IMR-90 (cell line): Measurements from ENCODE around the gene ZMYND10. TPM values are rescaled to one million over a fixed set of nuclear protein-coding genes. Genes with fewer than 3 reads are reported as not detected.

Source experiments
- ATAC-seq: fragments of 200-7000 bp; cut with Tn5 transposase; 2 replicates; pipeline ENCODE4 v1.9.1; 2020; ENCODE audit warnings: low read depth, mild to moderate bottlenecking, moderate library complexity
- BruUV-seq: library from RNA; stranded (reverse); fragments of 400-500 nt; replicated peaks from 2 replicates; lab custom pipeline; 2021; lab: Mats Ljungman, UMichigan
- CTCF ChIA-PET: fragments of 300-600 bp; formaldehyde crosslinking; extraction: SDS; loops from one replicate; lab custom pipeline; 2021; ENCODE audit warnings: antibody characterized with exemption; lab: Yijun Ruan, JAX
- POLR2A ChIA-PET: fragments of 300-600 bp; sonication (Branson Sonifier 250); formaldehyde crosslinking; loops from one replicate; lab custom pipeline; 2022; ENCODE audit warnings: antibody characterized with exemption; ENCODE audit not compliant: unreplicated experiment; lab: Charles Lee
- DNase-seq: peaks from one replicate; pipeline ENCODE4 v3.0.0; 2013
- H2AFZ ChIP-seq: replicated peaks from 2 replicates; pipeline ENCODE3; 2013; ENCODE audit warnings: low read length, mild to moderate bottlenecking; ENCODE audit not compliant: poor library complexity
- H2AK5ac ChIP-seq: 2 replicates; pipeline ENCODE4 v1.6.1; 2013; ENCODE audit warnings: low read depth, low read length, inconsistent platforms
- H2AK9ac ChIP-seq: replicated peaks from 2 replicates; pipeline ENCODE3; 2013; ENCODE audit warnings: mild to moderate bottlenecking, low read depth, low read length, moderate library complexity; ENCODE audit not compliant: poor library complexity
- H2BK120ac ChIP-seq: 2 replicates; pipeline ENCODE4 v1.6.1; 2013; ENCODE audit warnings: low read depth, low read length, inconsistent platforms
- H2BK15ac ChIP-seq: 3 replicates; pipeline ENCODE4 v1.6.1; 2013; ENCODE audit warnings: low read depth, low read length, inconsistent platforms
- H2BK20ac ChIP-seq: 2 replicates; pipeline ENCODE4 v1.6.1; 2013; ENCODE audit warnings: low read depth, mild to moderate bottlenecking, inconsistent platforms, low read length, moderate library complexity
- H2BK5ac ChIP-seq: 2 replicates; pipeline ENCODE4 v1.6.1; 2013; ENCODE audit warnings: mild to moderate bottlenecking, low read depth, low read length, inconsistent platforms; ENCODE audit not compliant: poor library complexity, severe bottlenecking
- H3K14ac ChIP-seq: replicated peaks from 2 replicates; pipeline ENCODE4 v1.6.1; 2013; ENCODE audit warnings: low read depth, low read length, inconsistent platforms
- H3K18ac ChIP-seq: 2 replicates; pipeline ENCODE4 v1.6.1; 2013; ENCODE audit warnings: low read depth, low read length, control low read depth
- H3K23ac ChIP-seq: 2 replicates; pipeline ENCODE4 v1.6.1; 2013; ENCODE audit warnings: low read depth, low read length, inconsistent platforms
- H3K27ac ChIP-seq: 2 replicates; pipeline ENCODE4 v1.5.1; 2013; ENCODE audit warnings: mild to moderate bottlenecking, control low read depth, low read length; ENCODE audit not compliant: insufficient read depth
- H3K27me3 ChIP-seq: 2 replicates; pipeline ENCODE4 v1.6.1; 2013; ENCODE audit warnings: low read length; ENCODE audit not compliant: control insufficient read depth, insufficient read depth
- H3K36me3 ChIP-seq: 2 replicates; pipeline ENCODE4 v1.6.1; 2013; ENCODE audit warnings: low read length, mixed read lengths; ENCODE audit not compliant: control insufficient read depth, insufficient read depth
- H3K4ac ChIP-seq: 2 replicates; pipeline ENCODE4 v1.6.1; 2013; ENCODE audit warnings: low read depth, low read length, inconsistent platforms
- H3K4me1 ChIP-seq: 2 replicates; pipeline ENCODE4 v1.6.1; 2013; ENCODE audit warnings: low read length, mixed read lengths; ENCODE audit not compliant: control insufficient read depth, insufficient read depth
- H3K4me2 ChIP-seq: 2 replicates; pipeline ENCODE4 v1.6.1; 2013; ENCODE audit warnings: low read depth, mild to moderate bottlenecking, control low read depth, low read length, moderate library complexity
- H3K4me3 ChIP-seq: 2 replicates; pipeline ENCODE4 v1.5.1; 2013; ENCODE audit warnings: low read depth, mild to moderate bottlenecking, control low read depth, low read length, moderate library complexity; ENCODE audit not compliant: insufficient read depth
- H3K56ac ChIP-seq: 2 replicates; pipeline ENCODE4 v1.6.1; 2013; ENCODE audit warnings: low read length, inconsistent platforms; ENCODE audit not compliant: insufficient read depth; ENCODE audit errors: extremely low read depth
- H3K79me1 ChIP-seq, 2 experiments: 2 replicates each; pipeline ENCODE4 v1.6.1; 2013; ENCODE audit warnings: low read length in 2 of 2, inconsistent platforms in 1 of 2, low read depth in 1 of 2
- H3K9ac ChIP-seq: 2 replicates; pipeline ENCODE4 v1.6.1; 2013; ENCODE audit warnings: low read depth, low read length, control low read depth
- H3K9me1 ChIP-seq: 2 replicates; pipeline ENCODE4 v1.6.1; 2013; ENCODE audit warnings: low read length, inconsistent platforms; ENCODE audit not compliant: insufficient read depth
- H3K9me3 ChIP-seq: 2 replicates; pipeline ENCODE4 v1.6.1; 2013; ENCODE audit warnings: low read length; ENCODE audit not compliant: control insufficient read depth, insufficient read depth
- H4K20me1 ChIP-seq: 2 replicates; pipeline ENCODE4 v1.6.1; 2013; ENCODE audit warnings: low read length, inconsistent platforms; ENCODE audit not compliant: insufficient read depth
- H4K5ac ChIP-seq: 2 replicates; pipeline ENCODE4 v1.6.1; 2013; ENCODE audit warnings: mild to moderate bottlenecking, low read depth, low read length, control low read depth
- H4K8ac ChIP-seq, 2 experiments: 2 replicates each; pipeline ENCODE4 v1.6.1; 2013; ENCODE audit warnings: low read depth in 2 of 2, low read length in 2 of 2, control low read depth in 1 of 2, inconsistent platforms in 1 of 2
- H4K91ac ChIP-seq: 2 replicates; pipeline ENCODE4 v1.6.1; 2013; ENCODE audit warnings: low read depth, low read length, inconsistent platforms; ENCODE audit not compliant: insufficient read depth
- BHLHE40 ChIP-seq: fragments of 150-350 bp; IDR thresholded peaks from 2 replicates; pipeline ENCODE4 v1.6.1; 2016; ENCODE audit warnings: mild to moderate bottlenecking, low read depth, low read length
- CEBPB ChIP-seq: IDR thresholded peaks from 2 replicates; pipeline ENCODE4 v1.6.1; 2012; ENCODE audit warnings: low read depth, low read length, improper control_type of control experiment
- CHD1 ChIP-seq: IDR thresholded peaks from 2 replicates; pipeline ENCODE4 v1.6.1; 2012; ENCODE audit warnings: low read depth, low read length, improper control_type of control experiment
- FOS ChIP-seq: fragments of 150-350 bp; IDR thresholded peaks from 2 replicates; pipeline ENCODE4 v1.6.1; 2016; ENCODE audit warnings: low read depth, low read length
- MAFK ChIP-seq: IDR thresholded peaks from 2 replicates; pipeline ENCODE4 v1.6.1; 2012; ENCODE audit warnings: low read depth, low read length, improper control_type of control experiment
- MAZ ChIP-seq: IDR thresholded peaks from 2 replicates; pipeline ENCODE4 v1.6.1; 2012; ENCODE audit warnings: low read depth, mild to moderate bottlenecking, low read length, improper control_type of control experiment, moderate library complexity, borderline replicate concordance
- MXI1 ChIP-seq: IDR thresholded peaks from 2 replicates; pipeline ENCODE4 v1.6.1; 2012; ENCODE audit warnings: low read depth, mild to moderate bottlenecking, low read length, moderate library complexity, borderline replicate concordance
- NFE2L2 ChIP-seq: fragments of 150-350 bp; IDR thresholded peaks from 2 replicates; pipeline ENCODE4 v1.6.1; 2016; ENCODE audit warnings: low read depth, mild to moderate bottlenecking, low read length
- POLR2A ChIP-seq: IDR thresholded peaks from 2 replicates; pipeline ENCODE4 v1.6.1; 2012; ENCODE audit warnings: mild to moderate bottlenecking, low read depth, low read length
- RAD21 ChIP-seq: IDR thresholded peaks from 2 replicates; pipeline ENCODE4 v1.6.1; 2012; ENCODE audit warnings: low read length, improper control_type of control experiment
- RCOR1 ChIP-seq: IDR thresholded peaks from 2 replicates; pipeline ENCODE4 v1.6.1; 2012; ENCODE audit warnings: mild to moderate bottlenecking, low read length, improper control_type of control experiment; ENCODE audit not compliant: insufficient replicate concordance
- RFX5 ChIP-seq: IDR thresholded peaks from 2 replicates; pipeline ENCODE4 v1.8.0; 2012; ENCODE audit warnings: low read depth, mild to moderate bottlenecking, low read length, moderate library complexity
- SMC3 ChIP-seq: fragments of 150-350 bp; IDR thresholded peaks from 2 replicates; pipeline ENCODE4 v1.6.1; 2016; ENCODE audit warnings: low read depth, mild to moderate bottlenecking, antibody characterized with exemption, low read length, moderate library complexity
- USF2 ChIP-seq: fragments of 150-350 bp; IDR thresholded peaks from 2 replicates; pipeline ENCODE4 v1.6.1; 2017; ENCODE audit warnings: mild to moderate bottlenecking, antibody characterized with exemption, low read length, low read depth
- WGBS, 2 experiments: methylation state at CpG; one replicate each; pipeline versions ENCODE4 v1.1.5 to v1.1.7; 2013; ENCODE audit warnings: missing lambda C conversion rate in 2 of 2; ENCODE audit not compliant: insufficient read length in 1 of 2; ENCODE audit errors: extremely low coverage in 2 of 2; 5-methylcytosine and 5-hydroxymethylcytosine counted together
- dilution Hi-C: fragments of 300-500 bp; cut with HindIII; formaldehyde crosslinking; loops from one replicate; pipeline ENCODE4 v1.14.3; 2018; ENCODE audit warnings: low sequenced_read_pairs; ENCODE audit not compliant: unreplicated experiment
- in situ Hi-C: fragments of 300-500 bp; cut with MboI; formaldehyde crosslinking; loops from 3 replicates; pipeline ENCODE4 v1.14.3; 2019; ENCODE audit warnings: low sequenced_read_pairs, inconsistent platforms, mixed read lengths
- intact Hi-C: fragments of 100-400 bp; cut with micrococcal nuclease; formaldehyde crosslinking; loops from 2 replicates; pipeline ENCODE4 v1.10.0; 2022
- polyA plus RNA-seq, 3 experiments: library from polyadenylated mRNA; depleted of rRNA; stranded (reverse); fragments of >200 nt; gene quantifications; 2 replicates each; pipeline ENCODE4 v1.2.3, GENCODE V29; 2012; ENCODE audit warnings: low replicate concordance in 1 of 3
- total RNA-seq: library from RNA; depleted of rRNA; stranded (reverse); fragments of >200 nt; gene quantifications from 2 replicates; pipeline ENCODE4 v1.2.3, GENCODE V29; 2012
- TF ChIP-seq, protein P1 (sequence below): fragments of 150-350 bp; IDR thresholded peaks from 2 replicates; pipeline ENCODE4 v1.6.1; 2016; ENCODE audit warnings: low read depth, mild to moderate bottlenecking, low read length, moderate library complexity, borderline replicate concordance
- TF ChIP-seq, protein P2 (sequence below): conservative IDR thresholded peaks from 2 replicates; pipeline ENCODE4 v1.5.1; 2012; ENCODE audit warnings: mild to moderate bottlenecking, low read depth, low read length, improper control_type of control experiment

Gene ZMYND10
- total and polyA plus RNA-seq, 2 of the 4 experiments (the other 2 are of a cell fraction), result 1.1 to 1.4 TPM

DNA sequence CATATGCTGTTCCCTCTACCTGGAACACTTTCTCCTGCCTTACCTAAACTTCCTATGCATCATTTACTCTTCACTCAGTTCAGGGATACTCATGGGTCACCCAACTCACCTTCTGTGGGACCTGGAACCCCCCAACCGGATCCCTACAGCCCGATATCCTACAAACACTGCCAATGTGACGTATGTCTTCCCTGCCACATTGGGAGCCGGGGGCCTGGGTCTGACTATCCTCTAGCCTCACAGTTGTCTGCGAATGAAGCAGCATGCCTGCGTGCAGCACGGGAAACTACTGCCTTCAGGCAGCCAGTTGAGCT lies 4.6 kb upstream of the ZMYND10 start:
- intact Hi-C loops (no loop called here), dilution Hi-C loops (no loop called here), in situ Hi-C loops (no loop called here)
- Histone ChIP-seq H3K9me3 (no peaks in the 10 kb centered on the region), H3K14ac (peak overlapping the region; percentile 62), H4K5ac (peak overlapping the region; percentile 52), H4K91ac (peak overlapping the region; percentile 26), H4K8ac (peak overlapping the region; percentile 72 to 88; a peak in 3 of 4 replicates), H2BK5ac (peak overlapping the region; percentile 44), H3K4me2 (peak overlapping the region; percentile 88), H3K4me1 (peaks cover 11% of the 10 kb centered on the region), H2AFZ (peak overlapping the region; percentile 93), H3K18ac (no peak overlapping the region), H2BK20ac (no peak overlapping the region), H2BK120ac (no peak overlapping the region), H3K27me3 (no peaks in the 10 kb centered on the region), H2AK9ac (peak overlapping the region; percentile 90), H3K56ac (peak overlapping the region; percentile 41; the same call in 1 of the 2 replicates), H4K20me1 (peaks cover 17% of the 10 kb centered on the region), H3K23ac (peak overlapping the region; percentile 57; the same call in 1 of the 2 replicates), H3K79me1 (peaks cover 23 to 42% of the 10 kb centered on the region in 2 experiments), H2BK15ac (no peak overlapping the region), H3K4me3 (peak overlapping the region; percentile 73), H3K4ac (peak overlapping the region; percentile 46), H3K36me3 (peaks cover 30% of the 10 kb centered on the region), H3K9ac (peak overlapping the region; percentile 77), H2AK5ac (peak overlapping the region; percentile 39), H3K27ac (peak overlapping the region; percentile 49), H3K9me1 (peaks cover 4% of the 10 kb centered on the region; the same call in 1 of the 2 replicates)
- 6% methylated on average over 7 of the region's 7 CpGs; no CpG with 5 or more reads in 1 of the 2 experiments for whole genome bisulfite sequencing, 2 experiments
- TF ChIP-seq FOS (no peak), RAD21 (no peak), RFX5 (no peak), CEBPB (no peak), RCOR1 (no peak), SMC3 (no peak), CHD1 (no peak), MXI1 (no peak), USF2 (no peak), NFE2L2 (no peak), MAZ (no peak), POLR2A (no peak), MAFK (no peak), BHLHE40 (no peak)
- TF ChIP-seq, protein P1, sequence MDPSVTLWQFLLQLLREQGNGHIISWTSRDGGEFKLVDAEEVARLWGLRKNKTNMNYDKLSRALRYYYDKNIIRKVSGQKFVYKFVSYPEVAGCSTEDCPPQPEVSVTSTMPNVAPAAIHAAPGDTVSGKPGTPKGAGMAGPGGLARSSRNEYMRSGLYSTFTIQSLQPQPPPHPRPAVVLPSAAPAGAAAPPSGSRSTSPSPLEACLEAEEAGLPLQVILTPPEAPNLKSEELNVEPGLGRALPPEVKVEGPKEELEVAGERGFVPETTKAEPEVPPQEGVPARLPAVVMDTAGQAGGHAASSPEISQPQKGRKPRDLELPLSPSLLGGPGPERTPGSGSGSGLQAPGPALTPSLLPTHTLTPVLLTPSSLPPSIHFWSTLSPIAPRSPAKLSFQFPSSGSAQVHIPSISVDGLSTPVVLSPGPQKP, result no peak
- TF ChIP-seq, protein P2, sequence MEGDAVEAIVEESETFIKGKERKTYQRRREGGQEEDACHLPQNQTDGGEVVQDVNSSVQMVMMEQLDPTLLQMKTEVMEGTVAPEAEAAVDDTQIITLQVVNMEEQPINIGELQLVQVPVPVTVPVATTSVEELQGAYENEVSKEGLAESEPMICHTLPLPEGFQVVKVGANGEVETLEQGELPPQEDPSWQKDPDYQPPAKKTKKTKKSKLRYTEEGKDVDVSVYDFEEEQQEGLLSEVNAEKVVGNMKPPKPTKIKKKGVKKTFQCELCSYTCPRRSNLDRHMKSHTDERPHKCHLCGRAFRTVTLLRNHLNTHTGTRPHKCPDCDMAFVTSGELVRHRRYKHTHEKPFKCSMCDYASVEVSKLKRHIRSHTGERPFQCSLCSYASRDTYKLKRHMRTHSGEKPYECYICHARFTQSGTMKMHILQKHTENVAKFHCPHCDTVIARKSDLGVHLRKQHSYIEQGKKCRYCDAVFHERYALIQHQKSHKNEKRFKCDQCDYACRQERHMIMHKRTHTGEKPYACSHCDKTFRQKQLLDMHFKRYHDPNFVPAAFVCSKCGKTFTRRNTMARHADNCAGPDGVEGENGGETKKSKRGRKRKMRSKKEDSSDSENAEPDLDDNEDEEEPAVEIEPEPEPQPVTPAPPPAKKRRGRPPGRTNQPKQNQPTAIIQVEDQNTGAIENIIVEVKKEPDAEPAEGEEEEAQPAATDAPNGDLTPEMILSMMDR, result no peak
- BruUV-seq, result no TSS peak
- DNase-seq (no peak), ATAC-seq (no peak; the same call in 1 of the 2 replicates)
- ChIA-PET CTCF (interaction anchor here (1.2 kb wide), 1 partner anchor 192 kb away, joined by 5 read pairs; no protein-coding TSS in a partner anchor), POLR2A (interaction anchor here (0.8 kb wide), 1 partner anchor 10 kb away, joined by 4 read pairs; the partner anchor contains the start of gene RASSF1)
